GM10248 (cell line): ENCODE measurements around the gene FBXW4.

Experiments
- CTCF ChIA-PET: fragments of 300-600 bp; sonication (Branson Sonifier 250); formaldehyde crosslinking; extraction: SDS; loops from one replicate; lab custom pipeline; 2021; ENCODE audit warnings: antibody characterized with exemption; lab: Yijun Ruan, JAX
- POLR2A ChIA-PET: fragments of 350-650 bp; sonication (Branson Sonifier 250); formaldehyde crosslinking; extraction: SDS; loops from one replicate; lab custom pipeline; 2020; ENCODE audit warnings: antibody characterized with exemption; lab: Yijun Ruan, JAX
- DNase-seq: peaks from one replicate; pipeline ENCODE4 v3.0.0; 2012; ENCODE audit errors: extremely low spot score
- CTCF ChIP-seq: IDR thresholded peaks from 2 replicates; pipeline ENCODE4 v1.5.1; 2012; ENCODE audit warnings: mild to moderate bottlenecking, low read depth; ENCODE audit errors: extremely low read depth, missing control alignments, control extremely low read depth

The FBXW4 gene

DNA sequence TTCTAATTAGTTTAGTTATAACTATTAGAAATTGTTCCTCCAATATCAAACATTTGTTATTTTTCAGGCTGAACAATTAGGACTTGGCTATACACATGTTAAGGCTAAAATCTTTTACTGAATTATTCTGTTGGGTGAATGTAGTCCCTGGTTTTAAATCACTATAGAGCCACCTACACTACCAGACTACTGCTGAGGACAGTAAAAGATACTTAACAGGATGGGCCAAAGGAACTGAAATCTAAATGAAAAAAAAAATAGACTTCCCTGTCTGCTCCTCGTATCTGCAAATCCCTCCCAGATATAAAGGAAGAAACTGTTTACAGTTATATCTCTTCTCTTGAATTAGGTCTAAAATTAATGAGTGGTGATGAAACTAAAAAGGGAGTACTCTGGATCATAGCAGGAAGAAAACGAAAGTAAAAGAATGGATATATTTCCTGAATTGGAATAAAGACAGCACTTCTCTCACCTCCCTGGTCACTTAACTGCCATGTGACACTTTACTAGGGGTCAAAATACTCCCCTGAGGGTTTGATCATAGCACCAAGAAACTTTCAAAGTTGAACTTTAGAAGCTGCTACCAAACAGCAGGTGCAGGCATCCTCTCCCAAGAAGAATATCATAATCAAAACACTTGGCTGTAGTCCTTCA, 12.7 kb downstream of the FBXW4 start:
- TF ChIP-seq CTCF, result no peak
- DNase-seq, result no peak
- POLR2A ChIA-PET, result no interaction called here
- CTCF ChIA-PET, result interaction anchor here (0.7 to 1.1 kb wide), 2 partner anchors 23 to 79 kb away, joined by 4 read pairs; no protein-coding TSS in a partner anchor

DNA sequence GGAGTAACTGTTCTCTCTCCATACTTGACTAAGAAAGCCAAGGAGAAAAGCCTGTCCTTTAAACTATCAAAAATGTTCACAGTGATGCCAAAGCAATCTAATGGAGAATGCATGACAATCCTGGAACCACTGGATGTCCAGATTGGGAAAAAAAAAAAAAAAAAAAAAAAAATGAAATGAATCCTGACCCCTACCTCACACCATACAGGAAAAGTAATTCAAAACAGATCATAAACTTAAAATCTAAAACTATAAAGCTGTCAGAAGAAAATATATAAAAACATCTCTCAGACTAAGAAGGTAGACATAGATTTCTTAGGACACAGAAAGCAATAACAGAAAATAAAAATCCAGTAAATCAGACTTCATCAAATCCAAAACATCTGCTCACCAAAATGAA, 18.4 kb downstream of the FBXW4 start:
- POLR2A ChIA-PET, result no interaction called here
- TF ChIP-seq CTCF, result no peak
- DNase-seq, result no peak
- CTCF ChIA-PET, result no interaction called here

GRCh38 chr10:101675115-101675514, 19.9 kb downstream of the FBXW4 start:
- ChIA-PET POLR2A (no interaction called here), CTCF (interaction anchor here (0.9 kb wide), 1 partner anchor 72 kb away, joined by 4 read pairs; no protein-coding TSS in a partner anchor)
- TF ChIP-seq CTCF, result no peak
- no peak for DNase-seq

GRCh38 chr10:101672536-101672935, 22.4 kb downstream of the FBXW4 start:
- ChIA-PET POLR2A (no interaction called here), CTCF (interaction anchor here (1.0 kb wide), 1 partner anchor 13 kb away, joined by 3 read pairs; no protein-coding TSS in a partner anchor)
- no peak for TF ChIP-seq CTCF
- DNase-seq, result no peak

DNA sequence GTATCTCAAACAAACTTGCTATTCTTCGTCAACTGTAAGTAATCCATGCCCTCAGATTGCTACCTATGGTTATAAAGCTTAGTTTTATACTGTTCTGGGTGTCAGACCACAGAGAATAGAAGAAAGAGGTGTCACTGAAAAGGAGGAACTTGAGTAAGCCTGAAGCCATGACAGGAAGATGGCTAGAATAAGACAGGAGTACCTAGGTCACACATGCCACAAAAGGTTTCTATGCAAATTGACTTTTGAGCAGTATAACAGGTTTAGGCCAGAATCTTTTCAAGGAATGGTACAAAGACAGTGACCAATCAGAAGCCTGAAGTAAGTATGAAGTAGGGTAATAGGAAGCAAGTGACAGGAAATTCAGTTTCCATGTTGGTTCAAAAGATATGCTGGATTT, 23.5 kb downstream of the FBXW4 start:
- CTCF ChIA-PET, result interaction anchor here (1.3 to 2.2 kb wide), 2 partner anchors 69 to 110 kb away, joined by 7 to 9 read pairs; no protein-coding TSS in a partner anchor

DNA sequence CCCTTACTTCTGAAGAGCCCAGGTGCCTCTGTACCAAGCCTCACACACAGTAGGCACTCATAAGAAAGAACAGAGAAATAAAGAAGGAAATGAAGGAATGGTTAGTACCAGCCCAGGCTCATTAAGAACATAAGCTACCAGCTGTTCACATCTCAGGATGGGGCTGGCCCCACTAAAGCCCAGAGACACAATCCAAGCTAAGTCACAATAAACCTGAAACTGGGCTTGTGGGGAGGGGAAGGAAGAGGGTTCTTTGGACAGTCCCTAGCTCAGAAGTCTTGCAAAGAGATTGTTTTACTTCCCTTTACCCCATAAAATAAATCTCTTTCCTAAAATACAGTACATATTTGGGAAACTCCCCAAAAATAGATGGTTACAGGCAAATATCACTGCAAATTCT, 24.3 kb downstream of the FBXW4 start:
- peak; percentile 43 for DNase-seq
- no peak for TF ChIP-seq CTCF
- ChIA-PET POLR2A (no interaction called here), CTCF (interaction anchor here (0.8 to 2.2 kb wide), 3 partner anchors 68 to 125 kb away, joined by 3 to 9 read pairs (median 7); no protein-coding TSS in a partner anchor)

More for the DNA sequence above, 23.5 kb downstream of the FBXW4 start:
- TF ChIP-seq CTCF, result no peak
- POLR2A ChIA-PET, result no interaction called here
- DNase-seq, result peak; percentile 35
